Measurements from ENCODE around the gene OPN1MW2. TPM values are rescaled to one million over a fixed set of nuclear protein-coding genes. Genes with fewer than 3 reads are reported as not detected.
"Not testable (repeated sequence)": the region's sequence is repeated elsewhere in the genome, so short reads cannot be mapped to it uniquely, and the experiment has no call there.

The OPN1MW2 gene
- not detected for total RNA-seq

GRCh38 chrX:154219456-154219855 is at the start of gene OPN1MW2:
OPN1MW2 (plus strand) TSS chrX:154219756; CDS start chrX:154219816, 60 bp downstream.
- WGBS, 2 donors, result no CpG with 5 or more reads among the region's 16 CpGs
- H3K4me1 ChIP-seq; H3K27me3 ChIP-seq; H3K27ac ChIP-seq; intact Hi-C loops (cut with DNase I); H3K4me3 ChIP-seq; DNase-seq; H3K9me3 ChIP-seq; H3K36me3 ChIP-seq: not testable (repeated sequence)

DNA sequence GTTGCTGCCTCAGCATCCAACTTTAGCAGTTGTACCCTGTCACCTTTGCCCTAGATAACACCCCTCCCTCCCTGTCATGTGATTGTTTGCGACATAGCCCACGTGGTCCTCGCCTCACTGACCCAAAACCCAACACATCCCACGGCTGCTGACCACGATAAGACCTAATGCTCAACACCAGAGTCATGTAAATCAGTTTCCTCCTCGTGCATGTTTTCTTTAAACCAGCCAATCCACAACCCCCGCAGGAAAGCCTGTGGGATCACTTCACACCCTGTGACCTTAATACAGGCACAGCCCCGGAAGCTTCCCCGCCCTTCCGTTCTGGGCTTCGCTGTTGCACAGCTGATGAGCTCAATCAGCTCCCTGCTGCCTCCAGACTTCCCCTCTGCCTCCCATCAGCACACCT is 47.0 kb upstream of the OPN1MW2 start:
- WGBS, 2 donors, result no CpG with 5 or more reads among the region's 11 CpGs
- intact Hi-C loops (cut with DNase I); H3K4me1 ChIP-seq; H3K27ac ChIP-seq; H3K9me3 ChIP-seq; H3K36me3 ChIP-seq; H3K27me3 ChIP-seq; H3K4me3 ChIP-seq; DNase-seq: not testable (repeated sequence)

DNA sequence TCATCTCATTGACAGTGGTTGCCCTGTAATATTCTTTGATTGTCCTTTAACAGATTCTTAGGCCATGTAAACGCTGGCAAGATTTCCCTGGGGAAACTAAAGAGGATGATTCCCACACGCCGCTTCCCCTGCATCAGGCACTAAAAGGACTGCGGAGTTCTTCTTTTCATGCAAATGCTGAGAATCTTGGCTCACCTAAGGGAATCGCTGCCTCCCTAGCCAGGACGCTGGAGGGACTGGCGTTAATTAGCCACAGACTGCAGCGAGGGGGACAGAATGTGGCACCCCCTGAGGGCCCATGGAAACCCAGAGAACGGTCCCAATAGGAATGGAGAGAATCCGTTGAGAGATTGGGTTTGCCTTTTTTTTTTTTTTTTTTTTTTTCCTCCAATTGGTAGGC is 45.2 kb upstream of the OPN1MW2 start:
- H3K4me3 ChIP-seq; H3K9me3 ChIP-seq; H3K27me3 ChIP-seq; intact Hi-C loops (cut with DNase I); H3K36me3 ChIP-seq; H3K4me1 ChIP-seq; DNase-seq; H3K27ac ChIP-seq: not testable (repeated sequence)
- WGBS, 2 donors, result no CpG with 5 or more reads among the region's 10 CpGs

DNA sequence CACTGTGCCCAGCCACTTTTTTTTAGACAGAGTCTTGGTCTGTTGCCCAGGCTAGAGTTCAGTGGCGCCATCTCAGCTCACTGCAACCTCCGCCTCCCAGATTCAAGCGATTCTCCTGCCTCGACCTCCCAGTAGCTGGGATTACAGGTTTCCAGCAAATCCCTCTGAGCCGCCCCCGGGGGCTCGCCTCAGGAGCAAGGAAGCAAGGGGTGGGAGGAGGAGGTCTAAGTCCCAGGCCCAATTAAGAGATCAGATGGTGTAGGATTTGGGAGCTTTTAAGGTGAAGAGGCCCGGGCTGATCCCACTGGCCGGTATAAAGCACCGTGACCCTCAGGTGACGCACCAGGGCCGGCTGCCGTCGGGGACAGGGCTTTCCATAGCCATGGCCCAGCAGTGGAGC is 37.3 kb upstream of the OPN1MW2 start, which contains the start of gene OPN1MW:
OPN1MW (plus strand) TSS at position 301 of the 400 bp plus-strand sequence; CDS start at position 383, 82 bp downstream.
- H3K4me1 ChIP-seq; intact Hi-C loops (cut with DNase I); DNase-seq; H3K4me3 ChIP-seq; H3K27ac ChIP-seq; H3K36me3 ChIP-seq; H3K9me3 ChIP-seq; H3K27me3 ChIP-seq: not testable (repeated sequence)
- WGBS, 2 donors, result no CpG with 5 or more reads among the region's 14 CpGs

DNA sequence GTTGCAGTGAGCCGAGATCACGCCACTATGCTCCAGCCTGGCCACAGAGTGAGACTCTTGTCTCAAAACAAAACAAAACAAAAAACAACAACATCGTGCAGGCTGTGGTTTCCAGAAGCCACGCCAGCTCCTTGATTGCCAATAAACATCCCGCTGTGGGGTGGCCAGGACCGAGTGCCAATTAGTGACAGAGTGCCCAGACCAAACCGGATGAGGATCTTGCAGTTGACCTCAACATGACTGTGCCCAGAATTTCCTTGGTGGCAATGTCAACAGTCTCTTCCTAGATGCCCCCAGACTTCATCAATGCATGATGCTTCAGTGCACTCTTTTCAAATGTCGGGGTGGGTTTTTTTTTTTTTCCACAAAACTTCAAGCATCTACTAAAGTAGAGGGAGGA is 35.8 kb upstream of the OPN1MW2 start:
- DNase-seq; intact Hi-C loops (cut with DNase I); H3K9me3 ChIP-seq; H3K4me3 ChIP-seq; H3K4me1 ChIP-seq; H3K27ac ChIP-seq; H3K27me3 ChIP-seq; H3K36me3 ChIP-seq: not testable (repeated sequence)
- WGBS, 2 donors, result no CpG with 5 or more reads among the region's 8 CpGs

GRCh38 chrX:154192846-154193245 is 26.7 kb upstream of the OPN1MW2 start:
- intact Hi-C loops (cut with DNase I); H3K4me3 ChIP-seq; H3K27me3 ChIP-seq; DNase-seq; H3K27ac ChIP-seq; H3K36me3 ChIP-seq; H3K4me1 ChIP-seq; H3K9me3 ChIP-seq: not testable (repeated sequence)
- WGBS, 2 donors, result no CpG with 5 or more reads among the region's 8 CpGs

DNA sequence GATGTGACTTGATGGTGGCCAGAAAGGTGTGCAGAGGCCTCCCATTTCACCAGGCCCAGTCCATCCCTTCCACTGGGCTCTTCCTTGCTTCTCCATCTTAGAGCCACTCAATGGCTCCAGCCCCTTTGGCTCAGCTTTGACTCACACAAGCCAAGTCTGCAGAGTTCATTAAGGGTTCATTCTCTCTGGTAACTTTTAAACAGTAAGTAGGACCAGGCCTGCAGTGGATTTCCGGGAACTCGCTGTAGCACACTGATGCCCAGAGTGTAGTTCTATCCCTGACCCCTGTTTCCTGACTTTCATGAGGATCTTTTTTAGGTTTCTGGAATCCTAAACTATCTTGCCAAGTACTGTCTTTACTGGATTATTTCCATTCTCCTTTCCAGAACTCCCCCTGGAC is 25.2 kb upstream of the OPN1MW2 start:
- intact Hi-C loops (cut with DNase I); H3K4me3 ChIP-seq; H3K9me3 ChIP-seq; H3K4me1 ChIP-seq; H3K36me3 ChIP-seq; H3K27ac ChIP-seq; H3K27me3 ChIP-seq; DNase-seq: not testable (repeated sequence)
- no CpG with 5 or more reads among the region's 2 CpGs for whole genome bisulfite sequencing, 2 donors

DNA sequence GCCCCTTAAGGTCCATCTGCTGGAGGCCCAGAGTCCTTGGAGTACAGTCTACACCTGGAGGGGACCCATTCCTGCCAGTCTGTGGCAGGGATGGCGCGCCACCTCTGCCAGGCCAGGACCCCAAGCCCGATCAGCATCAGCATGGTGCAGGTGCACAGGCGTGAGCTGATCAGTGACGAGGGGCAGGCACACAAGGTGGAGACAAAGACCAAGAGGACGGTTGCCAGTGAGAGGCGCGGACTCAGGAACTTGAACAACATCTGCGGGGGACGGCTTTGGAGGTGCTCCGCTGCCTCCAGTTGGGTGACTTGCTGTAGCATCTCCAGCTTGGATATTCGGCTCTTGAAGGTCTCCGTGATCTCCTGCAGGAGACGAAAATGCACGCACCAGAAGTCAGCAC is 23.1 kb upstream of the OPN1MW2 start:
- H3K27ac ChIP-seq; H3K9me3 ChIP-seq; DNase-seq; H3K36me3 ChIP-seq; H3K27me3 ChIP-seq; H3K4me3 ChIP-seq; intact Hi-C loops (cut with DNase I); H3K4me1 ChIP-seq: not testable (repeated sequence)
- WGBS, 2 donors, result no CpG with 5 or more reads among the region's 15 CpGs

- H3K4me1 ChIP-seq; intact Hi-C loops (cut with DNase I); H3K4me3 ChIP-seq; DNase-seq; H3K9me3 ChIP-seq; H3K27me3 ChIP-seq; H3K27ac ChIP-seq; H3K36me3 ChIP-seq: not testable (repeated sequence)
- no CpG with 5 or more reads among the region's 21 CpGs for WGBS, 2 donors
Observed at GRCh38 chrX:154209670-154210418, 9.7 kb upstream of the OPN1MW2 start.

GRCh38 chrX:154211057-154211456 is 8.5 kb upstream of the OPN1MW2 start:
- H3K4me1 ChIP-seq; DNase-seq; H3K9me3 ChIP-seq; H3K36me3 ChIP-seq; H3K27me3 ChIP-seq; H3K27ac ChIP-seq; H3K4me3 ChIP-seq; intact Hi-C loops (cut with DNase I): not testable (repeated sequence)
- 82 to 90% methylated on average over 5 to 7 of the region's 9 CpGs for WGBS, 2 donors

DNA sequence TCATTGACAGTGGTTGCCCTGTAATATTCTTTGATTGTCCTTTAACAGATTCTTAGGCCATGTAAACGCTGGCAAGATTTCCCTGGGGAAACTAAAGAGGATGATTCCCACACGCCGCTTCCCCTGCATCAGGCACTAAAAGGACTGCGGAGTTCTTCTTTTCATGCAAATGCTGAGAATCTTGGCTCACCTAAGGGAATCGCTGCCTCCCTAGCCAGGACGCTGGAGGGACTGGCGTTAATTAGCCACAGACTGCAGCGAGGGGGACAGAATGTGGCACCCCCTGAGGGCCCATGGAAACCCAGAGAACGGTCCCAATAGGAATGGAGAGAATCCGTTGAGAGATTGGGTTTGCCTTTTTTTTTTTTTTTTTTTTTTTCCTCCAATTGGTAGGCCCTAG is 8.1 kb upstream of the OPN1MW2 start:
- H3K27me3 ChIP-seq; intact Hi-C loops (cut with DNase I); DNase-seq; H3K36me3 ChIP-seq; H3K4me1 ChIP-seq; H3K4me3 ChIP-seq; H3K9me3 ChIP-seq; H3K27ac ChIP-seq: not testable (repeated sequence)
- WGBS, 2 donors, result no CpG with 5 or more reads among the region's 10 CpGs

DNA sequence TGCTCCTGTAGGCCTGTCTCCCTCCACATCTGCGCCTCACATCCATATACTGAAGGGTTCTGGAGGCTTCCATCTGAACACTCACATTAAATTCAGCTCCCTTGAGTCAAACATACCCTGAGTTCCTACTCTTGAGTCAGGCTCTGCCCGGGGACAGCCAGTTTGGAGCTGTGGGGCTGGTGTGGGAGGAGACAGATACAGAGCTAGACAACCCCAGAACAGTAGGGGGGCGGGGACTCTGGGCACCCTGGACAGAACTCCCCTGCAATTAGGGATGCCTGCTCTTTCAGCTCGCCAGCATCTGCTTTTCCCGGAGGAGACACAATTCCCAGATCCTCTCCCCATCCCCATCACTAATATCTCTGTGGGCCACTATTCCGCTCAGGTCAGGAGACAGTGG is 5.7 kb downstream of the OPN1MW2 start:
- H3K4me1 ChIP-seq; H3K27me3 ChIP-seq; intact Hi-C loops (cut with DNase I); H3K27ac ChIP-seq; H3K36me3 ChIP-seq; H3K9me3 ChIP-seq; H3K4me3 ChIP-seq; DNase-seq: not testable (repeated sequence)
- no CpG with 5 or more reads among the region's 6 CpGs for WGBS, 2 donors

GRCh38 chrX:154226706-154227105 is 7.2 kb downstream of the OPN1MW2 start:
- not testable (repeated sequence) for DNase-seq, H3K4me1 ChIP-seq
- WGBS, 2 donors, result no CpG with 5 or more reads among the region's 9 CpGs

GRCh38 chrX:154231443-154231842 is 11.9 kb downstream of the OPN1MW2 start:
- H3K27me3 ChIP-seq; DNase-seq; intact Hi-C loops (cut with DNase I); H3K9me3 ChIP-seq; H3K36me3 ChIP-seq; H3K4me1 ChIP-seq; H3K4me3 ChIP-seq; H3K27ac ChIP-seq: not testable (repeated sequence)
- WGBS, 2 donors, result no CpG with 5 or more reads among the region's 3 CpGs

More at GRCh38 chrX:154226706-154227105, 7.2 kb downstream of the OPN1MW2 start:
- H3K9me3 ChIP-seq; H3K27ac ChIP-seq; intact Hi-C loops (cut with DNase I); H3K4me3 ChIP-seq; H3K36me3 ChIP-seq; H3K27me3 ChIP-seq: not testable (repeated sequence)

Data from esophagus squamous epithelium (tissue), 5 donors.